Tibial nerve (tissue), 3 donors: ENCODE measurements around the gene CST9L.

ENCODE experiments used
- CTCF ChIP-seq, 5 experiments: fragments of 200-600 bp in 3 of 5; fragments of 450-650 bp in 2 of 5; sonication (generic) in 3 of 5; IDR thresholded peaks; one replicate each; pipeline ENCODE4 v1.5.1; 2016 to 2019; ENCODE audit warnings: antibody characterized with exemption in 5 of 5, mild to moderate bottlenecking in 3 of 5, moderate library complexity in 2 of 5
- POLR2A ChIP-seq, 2 donors: fragments of 450-650 bp; IDR thresholded peaks; one replicate each; pipeline ENCODE4 v1.6.1; 2017; ENCODE audit warnings: antibody characterized with exemption in 2 of 2, mild to moderate bottlenecking in 2 of 2, moderate library complexity in 2 of 2

GRCh38 chr20:23583526-23583925, 15.2 kb upstream of the CST9L start:
- TF ChIP-seq CTCF (IDR thresholded peaks at IDR 0.05), result no peak
- TF ChIP-seq POLR2A (IDR thresholded peaks at IDR 0.05), result no peak
